ENCODE measurements around the gene EIF3L.

GRCh38 chr22:37804352-37804880 is 44.8 kb upstream of the EIF3L start:
- no peak for TF ChIP-seq TAF1 (IDR thresholded peaks at IDR 0.05; ENCODE audit: low read depth)
- no peak for TF ChIP-seq CTCF (IDR thresholded peaks at IDR 0.05; ENCODE audit: poor library complexity, severe bottlenecking)
- TF ChIP-seq POLR2AphosphoS5 (IDR thresholded peaks at IDR 0.05), result no peak
- TF ChIP-seq SMC3 (conservative IDR thresholded peaks at IDR 0.05; ENCODE audit: poor library complexity), result no peak
- no peak for TF ChIP-seq REST (IDR thresholded peaks at IDR 0.05; ENCODE audit: borderline replicate concordance)
- TF ChIP-seq EZH2 (IDR thresholded peaks at IDR 0.05; ENCODE audit: borderline replicate concordance, insufficient read depth, low read length, poor library complexity, severe bottlenecking), result no peak
- TF ChIP-seq EP300 (conservative IDR thresholded peaks at IDR 0.05; ENCODE audit: poor library complexity, severe bottlenecking), result no peak
